ENCODE data around the gene TEX2. TPM values are rescaled to one million over a fixed set of nuclear protein-coding genes. Genes with fewer than 3 reads are reported as not detected.
A peak's percentile ranks its signal among the peaks of the same experiment; 100 is the strongest.

The TEX2 gene
- total and polyA plus RNA-seq, 2 of the 13 experiments (the other 11 are each of a cell fraction or from before 2014, with no cell fraction given) = 21.4 to 37.7 TPM

DNA sequence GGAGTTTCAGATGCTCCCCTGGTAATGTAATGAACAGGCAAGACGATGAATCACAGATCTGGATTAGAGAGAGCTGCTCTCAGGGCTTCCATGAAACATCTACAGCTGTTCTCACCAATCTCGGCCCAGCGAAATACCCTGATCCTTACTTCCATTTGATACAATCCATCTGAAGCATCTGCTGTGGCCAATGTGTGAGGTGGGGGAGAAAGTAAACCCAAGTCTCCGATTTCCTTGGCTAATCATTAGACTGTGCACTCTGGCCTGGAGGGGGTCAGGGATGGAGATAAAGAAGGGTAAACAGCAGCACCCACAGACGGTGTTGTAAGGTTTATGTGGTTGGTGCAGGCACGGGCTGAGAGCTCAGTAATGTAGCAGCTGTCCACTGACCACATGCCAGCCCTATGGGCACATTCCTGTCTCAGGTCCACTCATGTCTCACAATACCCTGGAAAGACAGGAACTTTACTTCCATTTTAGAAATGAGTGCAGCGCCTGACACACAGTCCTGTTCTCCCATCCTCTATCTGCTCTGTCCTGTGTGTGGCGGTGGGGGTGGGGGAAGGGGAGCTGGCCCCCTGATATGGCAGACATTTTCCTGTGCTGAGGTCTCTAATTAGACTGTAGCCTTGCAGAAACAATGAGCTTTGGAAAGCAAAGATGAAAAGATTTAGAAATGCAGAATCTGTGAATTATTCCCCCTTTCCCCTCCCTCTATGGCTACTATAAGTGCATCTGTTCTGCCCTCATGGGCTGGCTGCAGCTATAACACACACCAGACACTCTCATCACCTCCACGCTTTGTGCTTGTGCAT is 84.8 kb downstream of the TEX2 start (continued):
- no peak for TF ChIP-seq SOX13 (IDR thresholded peaks at IDR 0.05)
- TF ChIP-seq SOX13 (CRISPR knock-in tag; conservative IDR thresholded peaks at IDR 0.05 in 1 of 2, IDR thresholded peaks at IDR 0.05 in 1 of 2) = peak in 1 of 2 experiments; percentile 79; a peak in 2 of 4 replicates
- peak; percentile 85 for TF ChIP-seq PPARG (CRISPR knock-in tag; conservative IDR thresholded peaks at IDR 0.05)
- TF ChIP-seq SUZ12 (IDR thresholded peaks at IDR 0.05; ENCODE audit: low read depth, low read length) = no peak
- 0 out of 4 replicates have a peak, but pooled peaks of 1 of the 2 experiments have one; percentile 28 for TF ChIP-seq POLR2A (IDR thresholded peaks at IDR 0.05; ENCODE audit: insufficient read depth in 1 of 2, low read depth in 2 of 2, low read length in 2 of 2)
- peak; percentile 75 for TF ChIP-seq HOMEZ (CRISPR knock-in tag; IDR thresholded peaks at IDR 0.05; ENCODE audit: low read depth)
- TF ChIP-seq BCL6 (CRISPR knock-in tag; IDR thresholded peaks at IDR 0.05) = peak; percentile 90
- TF ChIP-seq, protein P1, sequence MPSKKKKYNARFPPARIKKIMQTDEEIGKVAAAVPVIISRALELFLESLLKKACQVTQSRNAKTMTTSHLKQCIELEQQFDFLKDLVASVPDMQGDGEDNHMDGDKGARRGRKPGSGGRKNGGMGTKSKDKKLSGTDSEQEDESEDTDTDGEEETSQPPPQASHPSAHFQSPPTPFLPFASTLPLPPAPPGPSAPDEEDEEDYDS (CRISPR knock-in tag; IDR thresholded peaks at IDR 0.05) = peak; percentile 46; the same call in 1 of the 2 replicates
- peak; percentile 83 for TF ChIP-seq DPF2 (CRISPR knock-in tag; IDR thresholded peaks at IDR 0.05; ENCODE audit: borderline replicate concordance, low read depth)
- TF ChIP-seq, protein P2, sequence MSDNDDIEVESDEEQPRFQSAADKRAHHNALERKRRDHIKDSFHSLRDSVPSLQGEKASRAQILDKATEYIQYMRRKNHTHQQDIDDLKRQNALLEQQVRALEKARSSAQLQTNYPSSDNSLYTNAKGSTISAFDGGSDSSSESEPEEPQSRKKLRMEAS (IDR thresholded peaks at IDR 0.05) = peak; percentile 77
- TF ChIP-seq ETV5 (CRISPR knock-in tag; IDR thresholded peaks at IDR 0.05; ENCODE audit: borderline replicate concordance) = peak; percentile 49; the same call in 1 of the 2 replicates
- TF ChIP-seq FOSL2 (CRISPR knock-in tag; IDR thresholded peaks at IDR 0.05) = peak; percentile 70
- peak; percentile 57; the same call in 1 of the 2 replicates for TF ChIP-seq ZMYM2 (CRISPR knock-in tag; IDR thresholded peaks at IDR 0.05)
- TF ChIP-seq ZUFSP (CRISPR knock-in tag; IDR thresholded peaks at IDR 0.05; ENCODE audit: borderline replicate concordance) = no peak
- TF ChIP-seq ATF1 (CRISPR knock-in tag; IDR thresholded peaks at IDR 0.05) = no peak
- TF ChIP-seq, protein P3, sequence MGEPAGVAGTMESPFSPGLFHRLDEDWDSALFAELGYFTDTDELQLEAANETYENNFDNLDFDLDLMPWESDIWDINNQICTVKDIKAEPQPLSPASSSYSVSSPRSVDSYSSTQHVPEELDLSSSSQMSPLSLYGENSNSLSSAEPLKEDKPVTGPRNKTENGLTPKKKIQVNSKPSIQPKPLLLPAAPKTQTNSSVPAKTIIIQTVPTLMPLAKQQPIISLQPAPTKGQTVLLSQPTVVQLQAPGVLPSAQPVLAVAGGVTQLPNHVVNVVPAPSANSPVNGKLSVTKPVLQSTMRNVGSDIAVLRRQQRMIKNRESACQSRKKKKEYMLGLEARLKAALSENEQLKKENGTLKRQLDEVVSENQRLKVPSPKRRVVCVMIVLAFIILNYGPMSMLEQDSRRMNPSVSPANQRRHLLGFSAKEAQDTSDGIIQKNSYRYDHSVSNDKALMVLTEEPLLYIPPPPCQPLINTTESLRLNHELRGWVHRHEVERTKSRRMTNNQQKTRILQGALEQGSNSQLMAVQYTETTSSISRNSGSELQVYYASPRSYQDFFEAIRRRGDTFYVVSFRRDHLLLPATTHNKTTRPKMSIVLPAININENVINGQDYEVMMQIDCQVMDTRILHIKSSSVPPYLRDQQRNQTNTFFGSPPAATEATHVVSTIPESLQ (CRISPR knock-in tag; conservative IDR thresholded peaks at IDR 0.05) = no peak
- TF ChIP-seq ZNF501 (CRISPR knock-in tag; IDR thresholded peaks at IDR 0.05) = peak; percentile 56; the same call in 1 of the 2 replicates
- TF ChIP-seq ZNF761 (CRISPR knock-in tag; conservative IDR thresholded peaks at IDR 0.05) = 0 out of 2 replicates have a peak, but pooled peaks have one; percentile 46
- TF ChIP-seq ZBTB7B (CRISPR knock-in tag; IDR thresholded peaks at IDR 0.05) = peak; percentile 79; the same call in 1 of the 2 replicates
- TF ChIP-seq NFKBIZ (CRISPR knock-in tag; IDR thresholded peaks at IDR 0.05) = peak; percentile 79; the same call in 1 of the 2 replicates
- no peak for TF ChIP-seq PREB (CRISPR knock-in tag; IDR thresholded peaks at IDR 0.05)

Measured in HepG2 (cell line).